Caco-2 (cell line): ENCODE results near the gene ARX. TPM values are rescaled to one million over a fixed set of nuclear protein-coding genes. Genes with fewer than 3 reads are reported as not detected.

Experiments
- BruUV-seq: library from RNA; stranded (reverse); fragments of 400-500 nt; replicated peaks from 2 replicates; lab custom pipeline; 2021; lab: Mats Ljungman, UMichigan
- CTCF ChIA-PET: fragments of 300-600 bp; sonication (Branson Sonifier 250); formaldehyde crosslinking; loops from one replicate; lab custom pipeline; 2022; ENCODE audit warnings: antibody characterized with exemption; lab: Charles Lee
- POLR2A ChIA-PET: fragments of 300-600 bp; sonication (Branson Sonifier 250); formaldehyde crosslinking; loops from one replicate; lab custom pipeline; 2022; ENCODE audit warnings: antibody characterized with exemption; lab: Charles Lee
- DNase-seq, 2 experiments: peaks; one replicate each; pipeline versions ENCODE4 v3.0.0 to v3.0.0-alpha.2; 2020 to 2022
- H3K27me3 ChIP-seq: replicated peaks from 2 replicates; pipeline ENCODE4 v1.6.0; 2011; ENCODE audit warnings: low read length; ENCODE audit not compliant: control insufficient read depth, insufficient read depth
- H3K36me3 ChIP-seq: 2 replicates; pipeline ENCODE4 v1.5.1; 2011; ENCODE audit warnings: low read length; ENCODE audit not compliant: control insufficient read depth, insufficient read depth
- H3K4me1 ChIP-seq: fragments of 250-450 bp; sonication (Bioruptor Pico); 2 replicates; pipeline ENCODE4 v1.5.1; 2020; ENCODE audit warnings: mild to moderate bottlenecking
- H3K4me3 ChIP-seq: 2 replicates; pipeline ENCODE4 v1.5.1; 2011; ENCODE audit warnings: low read depth, mild to moderate bottlenecking, control low read depth, low read length
- H3K9me3 ChIP-seq: fragments of 250-450 bp; sonication (Bioruptor Pico); 2 replicates; pipeline ENCODE4 v1.5.1; 2020; ENCODE audit warnings: mild to moderate bottlenecking, moderate library complexity
- H3K27ac Mint-ChIP-seq: one replicate; pipeline ENCODE4 v1.8.0; 2022; ENCODE audit warnings: mixed read lengths; ENCODE audit not compliant: unreplicated experiment
- H3K27me3 Mint-ChIP-seq: one replicate; pipeline ENCODE4 v1.8.0; 2022; ENCODE audit warnings: mixed read lengths; ENCODE audit not compliant: insufficient read depth, unreplicated experiment
- H3K36me3 Mint-ChIP-seq: one replicate; pipeline ENCODE4 v1.8.0; 2022; ENCODE audit warnings: mild to moderate bottlenecking, mixed read lengths; ENCODE audit not compliant: insufficient read depth, unreplicated experiment
- H3K4me1 Mint-ChIP-seq: one replicate; pipeline ENCODE4 v1.8.0; 2022; ENCODE audit warnings: low read depth, mixed read lengths; ENCODE audit not compliant: unreplicated experiment
- H3K4me3 Mint-ChIP-seq: one replicate; pipeline ENCODE4 v1.8.0; 2022; ENCODE audit warnings: mild to moderate bottlenecking, moderate library complexity, mixed read lengths; ENCODE audit not compliant: unreplicated experiment
- H3K9me3 Mint-ChIP-seq: one replicate; pipeline ENCODE4 v1.8.0; 2022; ENCODE audit warnings: mixed read lengths; ENCODE audit not compliant: unreplicated experiment
- CTCF ChIP-seq, 2 experiments: fragments of 200-600 bp in 1 of 2; IDR thresholded peaks; 1 replicate in 1 of 2; 2 replicates in 1 of 2; pipeline versions ENCODE4 v1.5.1 to v1.8.0; 2011 to 2022; ENCODE audit warnings: antibody characterized with exemption in 1 of 2, control low read depth in 1 of 2, inconsistent platforms in 1 of 2, low read depth in 1 of 2, low read length in 1 of 2, mild to moderate bottlenecking in 1 of 2, moderate library complexity in 1 of 2; ENCODE audit not compliant: insufficient read depth in 1 of 2, severe bottlenecking in 1 of 2, unreplicated experiment in 1 of 2
- intact Hi-C: fragments of 100-400 bp; cut with micrococcal nuclease; formaldehyde crosslinking; loops from one replicate; pipeline ENCODE4 v1.10.0; 2022; ENCODE audit not compliant: unreplicated experiment
- total RNA-seq: library from RNA; stranded (reverse); gene quantifications from 2 replicates; pipeline ENCODE4 v1.2.3, GENCODE V29; 2022

Gene ARX
- total RNA-seq, 1 experiment from 2014 or later: 0.52 TPM

GRCh38 chrX:24979081-24979480 lies 36.7 kb downstream of the ARX start:
- intact Hi-C loops: no loop called here
- Histone ChIP-seq H3K9me3 (no peaks in the 10 kb centered on the region), H3K4me1 (no peaks in the 10 kb centered on the region), H3K4me3 (no peak overlapping the region), H3K27me3 (no peaks in the 10 kb centered on the region), H3K36me3 (no peaks in the 10 kb centered on the region)
- no peaks in the 10 kb centered on the region for H3K4me1 Mint-ChIP-seq
- no peaks in the 10 kb centered on the region for H3K9me3 Mint-ChIP-seq
- ChIA-PET POLR2A (no interaction called here), CTCF (no interaction called here)
- no peak overlapping the region for H3K4me3 Mint-ChIP-seq
- no peaks in the 10 kb centered on the region for H3K27me3 Mint-ChIP-seq
- H3K27ac Mint-ChIP-seq: no peak overlapping the region
- no TSS peak for BruUV-seq
- no peaks in the 10 kb centered on the region for H3K36me3 Mint-ChIP-seq
- TF ChIP-seq CTCF (IDR thresholded peaks at IDR 0.05; ENCODE audit: insufficient read depth in 1 of 2, low read depth in 1 of 2, low read length in 1 of 2, severe bottlenecking in 1 of 2, unreplicated experiment in 1 of 2): no peak
- DNase-seq: no peak

- no peaks in the 10 kb centered on the region for H3K9me3 Mint-ChIP-seq
- no peaks in the 10 kb centered on the region for H3K27me3 ChIP-seq
- no peaks in the 10 kb centered on the region for H3K27me3 Mint-ChIP-seq
- no peaks in the 10 kb centered on the region for H3K4me1 ChIP-seq
- intact Hi-C loops: no loop called here
- ChIA-PET POLR2A (no interaction called here), CTCF (no interaction called here)
- no peak for DNase-seq
- H3K27ac Mint-ChIP-seq: no peak overlapping the region
- H3K4me3 ChIP-seq: no peak overlapping the region
- H3K4me3 Mint-ChIP-seq: no peak overlapping the region
- TF ChIP-seq CTCF (IDR thresholded peaks at IDR 0.05; ENCODE audit: insufficient read depth in 1 of 2, low read depth in 1 of 2, low read length in 1 of 2, severe bottlenecking in 1 of 2, unreplicated experiment in 1 of 2): no peak
- no TSS peak for BruUV-seq
- no peaks in the 10 kb centered on the region for H3K4me1 Mint-ChIP-seq
- no peaks in the 10 kb centered on the region for H3K36me3 ChIP-seq
- H3K9me3 ChIP-seq: no peaks in the 10 kb centered on the region
- peaks cover 6% of the 10 kb centered on the region for H3K36me3 Mint-ChIP-seq
Observed at GRCh38 chrX:24969812-24970211, 46.0 kb downstream of the ARX start.

- Histone ChIP-seq H3K36me3 (no peaks in the 10 kb centered on the region), H3K4me3 (no peak overlapping the region), H3K27me3 (no peaks in the 10 kb centered on the region), H3K4me1 (no peaks in the 10 kb centered on the region), H3K9me3 (no peaks in the 10 kb centered on the region)
- Mint-ChIP-seq H3K36me3 (no peaks in the 10 kb centered on the region), H3K9me3 (no peaks in the 10 kb centered on the region), H3K27ac (no peak overlapping the region), H3K27me3 (no peaks in the 10 kb centered on the region), H3K4me3 (no peak overlapping the region), H3K4me1 (no peaks in the 10 kb centered on the region)
- intact Hi-C loops: no loop called here
- DNase-seq: no peak
- ChIA-PET POLR2A (no interaction called here), CTCF (no interaction called here)
- BruUV-seq: no TSS peak
- TF ChIP-seq CTCF (IDR thresholded peaks at IDR 0.05; ENCODE audit: insufficient read depth in 1 of 2, low read depth in 1 of 2, low read length in 1 of 2, severe bottlenecking in 1 of 2, unreplicated experiment in 1 of 2): no peak
Observed at GRCh38 chrX:24965372-24965771, 50.4 kb downstream of the ARX start.
